SK-N-MC (cell line): ENCODE results near the gene FBF1.

Experiments used
- EZH2 ChIP-seq: fragments of 200-600 bp; sonication (generic); IDR thresholded peaks from one replicate; pipeline ENCODE4 v1.6.1; 2017; ENCODE audit warnings: antibody characterized with exemption
- POLR2AphosphoS5 ChIP-seq: IDR thresholded peaks from 2 replicates; pipeline ENCODE4 v1.6.1; 2012; ENCODE audit warnings: mild to moderate bottlenecking, low read depth, low read length, borderline replicate concordance

GRCh38 chr17:75872434-75873351 lies 68.1 kb downstream of the FBF1 start:
- TF ChIP-seq POLR2AphosphoS5 (no peak), EZH2 (no peak)
